Kidney epithelial cell (primary cell): ENCODE results near the gene RAPH1. TPM values are rescaled to one million over a fixed set of nuclear protein-coding genes. Genes with fewer than 3 reads are reported as not detected.
"Not testable (repeated sequence)": the region's sequence is repeated elsewhere in the genome, so short reads cannot be mapped to it uniquely, and the experiment has no call there.

Source experiments
- DNase-seq: peaks from one replicate; pipeline ENCODE4 v3.0.0-alpha.2; 2010; ENCODE audit warnings: low read depth
- H3K27me3 ChIP-seq: 2 replicates; pipeline ENCODE4 v1.6.0; 2011; ENCODE audit warnings: low read length; ENCODE audit not compliant: control insufficient read depth, insufficient read depth
- H3K36me3 ChIP-seq: 2 replicates; pipeline ENCODE4 v1.5.1; 2011; ENCODE audit warnings: low read length; ENCODE audit not compliant: control insufficient read depth, insufficient read depth
- H3K4me3 ChIP-seq: 2 replicates; pipeline ENCODE4 v1.5.1; 2011; ENCODE audit warnings: low read depth, mild to moderate bottlenecking, control low read depth, low read length
- CTCF ChIP-seq: IDR thresholded peaks from 2 replicates; pipeline ENCODE4 v1.5.1; 2011; ENCODE audit warnings: mild to moderate bottlenecking, moderate library complexity, low read length, control low read depth, inconsistent platforms; ENCODE audit not compliant: insufficient read depth, poor library complexity, severe bottlenecking
- total RNA-seq: library from RNA; depleted of rRNA; stranded (reverse); fragments of >200 nt; gene quantifications from 2 replicates; pipeline ENCODE4 v1.2.3, GENCODE V29; 2015

The RAPH1 gene
- total RNA-seq, 1 donor from 2014 or later: 28.9 TPM

GRCh38 chr2:203432811-203433210 is 102.3 kb downstream of the RAPH1 start:
- DNase-seq: no peak
- Histone ChIP-seq H3K27me3 (no peaks in the 10 kb centered on the region), H3K4me3 (no peak overlapping the region), H3K36me3 (no peaks in the 10 kb centered on the region)
- TF ChIP-seq CTCF: no peak

- H3K36me3 ChIP-seq: no peaks in the 10 kb centered on the region
- no peak for TF ChIP-seq CTCF
Observed at GRCh38 chr2:203431391-203432185, 103.5 kb downstream of the RAPH1 start.

GRCh38 chr2:203429643-203430042 is 105.5 kb downstream of the RAPH1 start:
- H3K27me3 ChIP-seq, H3K36me3 ChIP-seq, DNase-seq: not testable (repeated sequence)

More at GRCh38 chr2:203431391-203432185, 103.5 kb downstream of the RAPH1 start:
- H3K4me3 ChIP-seq: no peak overlapping the region
- H3K27me3 ChIP-seq: no peaks in the 10 kb centered on the region
- no peak for DNase-seq

GRCh38 chr2:203427061-203427460 is 108.0 kb downstream of the RAPH1 start:
- H3K27me3 ChIP-seq: no peaks in the 10 kb centered on the region
- H3K4me3 ChIP-seq: no peak overlapping the region
- TF ChIP-seq CTCF: no peak
- DNase-seq: no peak
- H3K36me3 ChIP-seq: no peaks in the 10 kb centered on the region

More at GRCh38 chr2:203429643-203430042, 105.5 kb downstream of the RAPH1 start:
- not testable (repeated sequence) for H3K4me3 ChIP-seq

GRCh38 chr2:203418271-203418670 is 116.8 kb downstream of the RAPH1 start:
- no peaks in the 10 kb centered on the region for H3K36me3 ChIP-seq
- no peak for DNase-seq
- no peak overlapping the region for H3K4me3 ChIP-seq
- H3K27me3 ChIP-seq: no peaks in the 10 kb centered on the region
- no peak for TF ChIP-seq CTCF

GRCh38 chr2:203413796-203414195 is 121.3 kb downstream of the RAPH1 start:
- no peak for TF ChIP-seq CTCF
- Histone ChIP-seq H3K4me3 (no peak overlapping the region), H3K36me3 (no peaks in the 10 kb centered on the region), H3K27me3 (no peaks in the 10 kb centered on the region)
- no peak for DNase-seq
